CD4-positive, alpha-beta T cell treated with Interleukin-21 for 1 hour (primary cell): ENCODE data around the gene CXCL14.
"Not testable (repeated sequence)": the region's sequence is repeated elsewhere in the genome, so short reads cannot be mapped to it uniquely, and the experiment has no call there.

Experiments
- DNase-seq: peaks from one replicate; pipeline ENCODE4 v3.0.0-alpha.2; 2020

The CXCL14 gene

DNA sequence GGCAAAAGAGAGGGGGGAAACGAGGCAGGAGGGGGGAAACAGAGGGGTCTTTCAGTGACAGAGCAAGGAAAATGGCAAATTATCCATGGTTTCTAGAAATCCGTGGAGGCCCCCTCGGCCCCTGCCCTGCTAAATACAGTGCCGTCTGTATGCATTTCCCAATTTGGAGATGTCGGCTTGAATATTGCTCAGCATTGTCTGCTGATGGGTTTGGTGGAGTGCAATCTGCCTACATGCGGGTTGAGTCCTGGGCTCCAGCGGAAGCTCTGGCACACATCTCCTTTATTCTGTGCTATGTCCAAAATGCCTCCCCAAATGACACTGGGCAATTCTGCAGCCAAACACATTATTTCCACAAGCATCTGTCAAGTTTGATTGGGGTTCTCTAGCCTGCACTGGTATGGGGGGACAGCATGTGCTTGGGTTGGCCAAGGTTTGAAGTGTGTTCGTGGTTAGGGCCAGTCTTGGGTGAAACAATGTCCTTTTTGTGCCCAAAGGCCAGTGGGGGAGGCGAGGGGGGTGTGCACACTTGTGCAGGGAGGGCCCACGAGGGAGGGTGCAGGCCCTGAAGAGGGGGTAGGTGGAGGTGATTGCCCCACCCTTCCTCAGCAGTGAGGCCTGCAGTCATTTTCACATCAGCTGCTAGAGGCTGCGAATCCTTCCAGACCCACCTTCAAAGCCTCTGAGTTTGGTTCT, 36.8 kb downstream of the CXCL14 start:
- no peak for DNase-seq

DNA sequence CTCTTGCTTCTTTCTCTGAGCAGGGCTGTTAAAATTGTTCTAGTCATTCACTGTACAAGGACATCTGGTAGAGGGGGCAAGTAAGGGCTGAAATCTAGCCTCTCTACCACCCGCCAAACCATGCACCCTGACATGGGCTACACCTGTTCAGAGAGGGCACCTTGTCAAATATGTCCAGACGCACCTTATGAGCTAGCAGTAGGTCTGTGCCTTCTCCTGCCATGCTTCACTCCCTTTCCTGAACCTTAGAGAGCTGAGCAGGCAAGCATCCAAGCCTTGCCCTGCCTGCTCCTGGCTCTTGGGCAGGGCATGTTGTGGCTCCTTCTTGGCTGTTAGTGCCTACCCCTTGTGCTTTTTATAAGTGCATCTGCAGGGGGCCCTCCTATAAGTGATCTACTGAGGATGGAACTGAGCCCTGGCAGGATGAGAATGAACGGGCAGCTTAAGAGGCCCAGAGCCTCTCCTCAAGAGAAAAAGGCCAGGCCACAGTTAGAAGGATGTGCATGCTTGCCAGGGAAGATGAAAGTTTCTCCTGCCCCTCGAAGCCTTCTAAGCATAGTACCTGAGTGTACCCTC, 39.3 kb downstream of the CXCL14 start:
- no peak for DNase-seq

- DNase-seq, result no peak
Observed at GRCh38 chr5:135538261-135538660, 40.5 kb downstream of the CXCL14 start.

DNA sequence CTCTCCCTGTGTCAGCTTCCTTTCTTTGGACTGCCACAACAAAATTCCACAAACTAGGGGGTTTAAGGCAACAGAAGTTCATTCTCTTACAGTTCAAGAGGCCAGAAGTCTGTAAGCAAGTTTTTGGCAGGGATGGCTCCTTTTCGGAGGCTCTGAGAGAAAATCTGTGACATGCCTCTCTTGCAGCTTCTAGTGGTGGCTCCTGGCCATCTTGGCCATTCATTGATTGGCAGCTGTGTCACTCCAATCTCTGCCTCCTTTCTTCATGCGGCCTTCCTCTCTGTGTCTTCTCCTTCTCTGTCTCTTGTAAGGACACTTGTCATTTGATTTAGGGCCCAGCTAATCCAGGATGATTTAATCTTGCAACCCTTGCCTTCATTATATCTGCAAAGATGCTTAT, 41.0 kb downstream of the CXCL14 start:
- no peak for DNase-seq

GRCh38 chr5:135537271-135537670, 41.5 kb downstream of the CXCL14 start:
- DNase-seq, result no peak

- no peak for DNase-seq
Observed at GRCh38 chr5:135535820-135536801, 42.7 kb downstream of the CXCL14 start, which contains the start of gene NEUROG1. Gene NEUROG1 (minus strand): TSS chr5:135535964. CDS start chr5:135535690, 274 bp downstream.

- no peak for DNase-seq
Observed at GRCh38 chr5:135535420-135535819, 43.4 kb downstream of the CXCL14 start.

- DNase-seq, result no peak
Observed at GRCh38 chr5:135534609-135535419, 44.0 kb downstream of the CXCL14 start.

GRCh38 chr5:135533794-135534193, 45.0 kb downstream of the CXCL14 start:
- no peak for DNase-seq

GRCh38 chr5:135533334-135533733, 45.5 kb downstream of the CXCL14 start:
- DNase-seq, result no peak

DNA sequence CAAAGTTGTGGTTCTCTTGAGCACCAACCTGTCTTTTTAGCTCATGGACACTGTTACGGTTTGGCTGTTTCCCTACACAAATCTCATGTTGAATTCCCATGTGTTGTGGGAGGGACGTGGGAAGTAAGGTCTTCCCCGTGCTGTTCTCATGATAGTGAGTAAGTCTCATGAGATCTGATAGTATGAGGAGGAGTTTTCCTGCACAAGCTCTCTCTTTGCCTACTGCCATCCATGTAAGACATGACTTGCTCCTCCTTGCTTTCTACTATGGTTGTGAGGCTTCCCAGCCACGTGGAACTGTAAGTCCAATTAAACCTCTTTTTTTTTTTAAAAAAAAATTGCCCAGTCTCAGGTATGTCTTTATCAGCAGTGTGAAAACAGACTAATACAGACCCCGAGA, 49.2 kb downstream of the CXCL14 start:
- DNase-seq, result not testable (repeated sequence)

GRCh38 chr5:135526924-135527323, 51.9 kb downstream of the CXCL14 start:
- DNase-seq, result no peak

- no peak for DNase-seq
Observed at GRCh38 chr5:135521964-135522363, 56.8 kb downstream of the CXCL14 start.
